GM19035 (cell line): ENCODE results near the gene TAOK3.

ENCODE experiments used
- ATAC-seq: cut with Tn5 transposase; IDR thresholded peaks from one replicate; pipeline ENCODE4 v1.9.1; 2021; ENCODE audit not compliant: unreplicated experiment

The TAOK3 gene

DNA sequence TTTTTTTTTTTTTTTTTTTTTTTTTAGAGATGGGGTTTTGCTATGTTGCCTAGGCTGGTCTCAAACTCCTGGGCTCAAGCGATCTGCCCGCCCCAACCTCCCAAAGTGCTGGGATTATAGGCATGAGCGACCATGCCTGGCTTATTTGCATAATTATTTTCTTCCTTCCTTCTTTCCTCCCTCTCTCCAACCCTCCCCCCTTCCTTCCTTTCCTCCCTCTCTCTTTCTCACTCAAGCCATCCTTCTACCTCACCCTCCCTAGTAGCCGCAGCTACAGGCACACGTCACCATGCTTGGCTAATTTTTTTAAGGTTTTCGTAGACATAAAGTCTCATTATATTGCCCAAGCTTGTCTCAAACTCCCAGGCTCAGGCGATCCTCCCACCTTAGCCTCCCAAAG is 152.9 kb downstream of the TAOK3 start:
- ATAC-seq: no peak

DNA sequence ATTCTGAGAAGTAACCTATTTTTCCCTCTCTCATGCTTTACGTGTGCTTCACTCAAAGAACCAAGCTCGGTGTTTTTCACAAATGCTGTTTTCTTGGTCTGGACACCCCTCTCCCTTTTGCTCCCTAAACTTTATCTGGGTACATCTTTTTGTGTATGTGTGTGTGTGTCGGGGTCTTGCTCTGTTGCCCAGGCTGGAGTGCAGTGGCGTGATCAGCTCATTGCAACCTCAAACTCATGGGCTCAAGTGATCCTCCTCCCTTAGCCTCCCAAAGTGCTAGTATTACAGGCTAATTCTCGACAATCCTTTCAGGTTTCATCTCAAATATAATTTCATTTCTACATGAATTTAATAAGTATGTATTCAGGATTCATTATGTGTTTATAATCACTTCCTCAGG is 153.6 kb downstream of the TAOK3 start:
- no peak for ATAC-seq

DNA sequence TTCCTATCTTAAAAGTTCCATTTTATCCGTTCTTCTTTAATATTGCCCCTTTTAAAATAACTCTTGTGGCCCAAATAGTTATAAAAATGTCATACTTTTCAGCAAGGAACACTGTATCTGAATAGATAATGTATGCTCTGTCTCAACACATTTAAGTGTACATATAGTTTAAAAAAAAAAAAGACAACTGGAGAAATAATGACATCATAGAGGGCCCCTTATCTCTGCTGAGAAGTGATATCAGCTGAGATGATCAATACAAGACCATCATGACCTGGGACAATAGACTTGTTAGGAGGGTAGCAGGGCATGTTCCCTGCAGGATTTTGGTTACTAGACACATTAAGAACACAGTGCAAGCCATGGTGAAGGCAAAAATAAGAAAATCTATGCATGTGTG is 159.3 kb downstream of the TAOK3 start:
- no peak for ATAC-seq

DNA sequence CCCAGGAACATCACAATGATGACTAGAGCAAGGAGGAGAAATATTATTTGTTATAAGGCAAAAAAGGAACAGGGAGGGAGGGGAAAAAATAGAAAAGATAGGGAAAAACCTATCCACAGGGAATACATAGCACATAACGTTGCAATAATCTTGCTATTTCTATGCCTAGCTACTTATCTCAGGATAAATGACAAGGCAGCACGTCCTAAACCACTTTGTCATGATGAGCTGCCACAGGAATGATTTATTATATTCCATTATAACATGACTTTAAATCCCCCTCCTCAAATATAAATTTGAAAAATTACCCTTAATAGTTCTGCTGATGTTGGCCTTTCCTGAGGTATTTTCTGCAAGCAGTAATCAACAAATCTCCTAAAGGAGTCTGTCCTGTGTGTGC is 160.1 kb downstream of the TAOK3 start:
- ATAC-seq: no peak

DNA sequence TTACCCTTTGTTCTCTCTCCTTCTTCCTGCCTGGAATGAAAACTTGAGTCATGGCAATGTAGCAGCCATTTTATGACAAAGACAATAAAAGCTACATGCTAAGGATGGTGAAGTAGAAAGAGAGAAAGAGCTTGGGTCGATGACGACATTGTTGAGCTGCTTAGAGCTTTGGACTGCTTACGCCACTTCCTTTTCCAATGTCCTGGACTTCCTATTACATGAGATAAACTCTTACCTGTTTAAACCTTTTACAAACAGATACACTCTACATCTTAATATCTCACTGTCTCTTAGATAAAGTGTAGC is 166.6 kb downstream of the TAOK3 start:
- ATAC-seq: no peak

DNA sequence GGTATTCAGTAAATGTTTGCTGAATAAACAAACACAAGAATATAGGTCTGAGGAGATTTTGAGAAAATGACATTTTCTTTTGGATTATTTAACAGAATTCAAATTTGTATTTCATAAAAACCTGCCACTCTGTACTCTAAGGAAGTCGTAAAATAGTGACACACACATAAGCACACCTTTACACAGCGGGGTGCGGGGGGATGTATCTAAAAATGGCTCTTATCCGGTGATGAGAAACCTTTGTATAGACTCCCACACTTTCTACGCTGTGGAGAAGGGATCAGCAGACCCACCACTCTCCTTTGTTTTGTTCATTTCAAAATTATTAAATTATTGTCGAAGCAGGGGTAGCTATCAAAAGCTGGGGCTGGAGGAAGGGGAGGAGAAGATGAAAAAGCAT is 178.7 kb downstream of the TAOK3 start:
- ATAC-seq: no peak

DNA sequence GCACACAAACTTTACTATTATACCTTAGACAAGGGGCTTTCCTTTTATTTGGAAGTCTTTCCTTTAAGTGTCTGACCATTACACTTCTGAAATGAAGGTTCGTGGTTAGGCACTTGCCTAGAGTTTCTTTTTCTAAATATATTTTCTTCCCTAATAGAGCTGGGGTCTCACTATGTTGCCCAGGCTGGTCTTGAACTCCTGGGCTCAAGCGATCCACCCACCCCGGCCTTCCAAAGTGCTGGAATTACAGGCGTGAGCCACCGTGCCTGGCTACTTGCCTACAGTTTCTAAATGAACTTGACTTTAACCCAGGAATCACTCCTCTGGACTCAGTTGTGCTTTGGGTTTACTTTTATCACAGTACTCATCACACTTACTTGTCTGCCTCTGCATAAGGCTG is 179.2 kb downstream of the TAOK3 start:
- ATAC-seq: no peak

DNA sequence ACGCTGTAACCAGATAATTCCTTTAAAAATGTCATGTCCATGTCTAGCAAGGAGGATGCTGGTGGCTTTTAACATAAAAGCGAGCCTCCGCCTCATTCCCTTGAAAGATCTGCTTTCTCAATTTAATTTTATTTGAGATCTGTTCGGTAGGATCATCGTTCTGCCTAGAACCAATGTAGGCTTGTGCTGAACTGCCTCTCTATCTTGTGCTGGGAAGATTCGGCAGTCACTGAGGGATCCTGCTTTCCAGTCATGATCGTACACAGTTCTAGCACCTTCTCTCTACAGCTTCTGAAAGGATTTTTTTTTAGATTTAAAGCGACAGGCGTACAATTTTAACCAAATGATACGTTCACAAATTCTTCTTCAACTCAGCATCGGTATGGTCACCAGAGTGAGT is 182.4 kb downstream of the TAOK3 start:
- no peak for ATAC-seq

DNA sequence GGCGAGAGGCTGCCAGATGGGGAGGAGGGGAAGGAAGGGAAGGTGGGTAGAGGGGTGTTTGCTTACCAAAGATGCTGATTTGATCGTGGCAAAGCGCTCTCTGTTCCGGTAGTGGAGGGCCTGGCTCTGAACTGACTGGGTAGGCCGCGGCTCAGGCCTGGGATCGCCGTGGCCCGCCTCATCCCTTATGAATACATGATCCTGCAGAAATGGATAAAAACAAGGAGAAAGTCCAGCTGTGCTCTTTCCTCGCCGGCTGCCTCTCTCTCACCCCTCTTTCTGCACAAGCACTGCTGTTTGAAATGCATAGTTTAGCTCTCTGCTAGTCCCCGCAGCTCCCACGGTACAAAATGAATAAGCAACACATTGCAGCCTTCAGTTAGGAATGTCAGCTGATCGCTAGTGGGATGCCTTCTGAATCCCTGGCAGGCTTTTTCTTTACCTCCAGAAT is 182.9 kb downstream of the TAOK3 start:
- ATAC-seq: no peak

DNA sequence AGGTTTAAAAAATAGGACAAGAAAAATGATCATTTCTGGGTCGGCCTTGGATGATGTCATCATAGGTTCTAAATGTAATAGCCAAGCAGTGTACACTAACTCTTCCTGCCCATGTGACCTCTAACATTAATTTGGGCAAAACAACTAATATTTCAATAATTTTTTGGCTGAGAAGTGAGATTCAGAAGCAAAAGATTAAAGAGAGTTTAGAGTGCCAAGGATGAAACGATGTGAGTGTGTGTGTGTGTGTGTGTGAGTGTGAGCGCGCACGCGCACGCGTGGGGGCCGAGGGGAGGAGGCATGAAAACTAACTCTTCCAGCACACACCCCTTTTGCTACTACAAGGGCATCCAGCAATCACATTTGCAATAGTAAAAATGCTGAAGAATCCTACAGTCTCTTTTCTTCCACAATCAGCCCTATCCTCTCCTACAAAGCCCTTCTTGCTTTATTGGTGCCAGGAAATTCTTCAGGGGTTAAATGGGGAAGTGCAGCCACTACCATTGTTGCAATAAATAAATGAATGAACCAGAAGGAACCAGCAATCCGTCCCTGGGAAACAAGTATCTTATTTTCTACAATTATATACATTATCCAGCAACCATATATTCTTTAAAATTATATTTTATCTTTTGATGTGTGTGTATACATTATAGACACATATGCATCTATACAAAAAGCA is 183.9 kb downstream of the TAOK3 start:
- ATAC-seq: no peak

DNA sequence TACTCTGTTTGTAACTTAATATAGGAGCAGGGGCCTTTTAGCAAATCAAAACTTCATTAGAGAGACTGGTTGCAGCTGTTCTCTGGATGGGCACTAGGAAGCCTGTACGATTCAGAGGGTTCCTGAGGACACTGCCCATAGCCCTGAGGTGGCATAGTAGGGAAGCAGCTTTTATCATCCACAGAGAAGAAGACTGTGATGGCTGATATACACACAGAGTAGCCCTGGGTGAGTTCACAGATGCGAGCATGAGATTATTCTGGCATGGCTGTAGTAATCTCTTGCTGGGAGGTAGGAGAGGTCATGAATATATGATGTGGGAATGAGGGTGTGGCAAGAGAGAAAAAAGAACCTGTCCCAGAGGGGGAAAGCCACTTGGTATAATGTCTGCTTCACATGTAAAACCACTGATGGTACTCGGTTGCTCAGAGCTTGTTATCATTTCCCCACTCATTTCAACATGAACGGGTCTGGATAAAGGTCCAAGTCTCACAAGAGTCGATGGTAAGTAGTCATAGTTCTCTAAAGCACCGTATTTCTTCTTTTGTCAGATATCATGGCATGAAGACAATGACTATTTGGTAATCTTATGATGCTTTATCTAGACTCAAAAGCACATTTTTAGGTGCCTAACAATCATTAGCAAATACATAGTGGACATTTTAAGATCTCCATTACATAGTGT is 184.8 kb downstream of the TAOK3 start:
- no peak for ATAC-seq

DNA sequence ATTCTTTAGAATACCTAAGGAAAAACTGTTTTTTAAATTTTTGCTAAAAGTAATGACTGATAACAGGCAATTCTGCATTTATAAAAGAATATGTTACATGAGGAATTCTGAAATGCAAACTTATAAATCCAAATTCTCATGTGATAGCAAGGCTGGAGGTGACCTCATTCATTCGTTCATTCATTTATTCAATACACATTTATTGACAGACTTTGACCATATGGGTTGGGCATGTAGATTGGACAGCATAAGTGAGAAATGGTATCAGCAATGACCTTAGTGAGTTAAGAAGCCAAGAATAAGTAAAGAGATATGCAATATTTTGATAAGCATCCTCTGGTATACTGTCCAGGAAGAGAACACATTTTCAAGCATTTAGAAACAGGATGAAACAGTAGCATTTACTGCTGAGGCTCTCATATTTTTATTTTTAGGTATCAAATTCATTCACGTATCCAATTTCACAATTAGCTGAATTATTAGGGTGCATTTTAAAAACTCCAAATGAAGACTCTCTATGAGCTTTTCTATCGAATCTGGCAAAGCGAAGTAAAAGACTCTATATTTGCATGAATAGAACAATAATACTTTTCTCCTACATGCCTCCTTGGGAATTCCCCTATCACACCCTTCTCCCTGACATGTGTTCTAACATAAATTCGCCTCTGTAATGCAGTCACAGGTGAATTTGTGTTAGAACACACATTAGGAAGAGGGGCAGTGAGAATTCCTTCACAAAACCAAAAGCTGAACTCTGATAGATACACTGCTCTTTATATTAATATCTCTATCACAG is 186.9 kb downstream of the TAOK3 start:
- no peak for ATAC-seq

DNA sequence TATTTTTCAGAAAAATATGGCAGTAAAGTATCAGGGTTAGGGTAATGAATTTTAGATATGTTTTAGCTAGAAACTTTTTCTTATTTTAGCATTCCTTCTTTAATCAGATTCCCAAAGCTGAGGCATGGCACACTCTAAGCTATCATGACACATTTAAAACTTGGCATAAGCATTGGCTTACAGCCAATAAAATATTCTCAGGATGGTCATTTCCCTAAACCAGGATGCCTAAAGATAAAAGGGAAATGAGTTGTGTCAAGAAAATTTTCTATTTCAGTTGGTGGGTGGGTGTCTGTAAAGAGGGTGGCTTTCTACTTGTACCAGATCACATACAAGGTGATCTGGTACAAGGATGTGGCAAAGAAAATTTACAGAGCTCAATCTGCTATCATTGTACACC is 189.0 kb downstream of the TAOK3 start:
- no peak for ATAC-seq

DNA sequence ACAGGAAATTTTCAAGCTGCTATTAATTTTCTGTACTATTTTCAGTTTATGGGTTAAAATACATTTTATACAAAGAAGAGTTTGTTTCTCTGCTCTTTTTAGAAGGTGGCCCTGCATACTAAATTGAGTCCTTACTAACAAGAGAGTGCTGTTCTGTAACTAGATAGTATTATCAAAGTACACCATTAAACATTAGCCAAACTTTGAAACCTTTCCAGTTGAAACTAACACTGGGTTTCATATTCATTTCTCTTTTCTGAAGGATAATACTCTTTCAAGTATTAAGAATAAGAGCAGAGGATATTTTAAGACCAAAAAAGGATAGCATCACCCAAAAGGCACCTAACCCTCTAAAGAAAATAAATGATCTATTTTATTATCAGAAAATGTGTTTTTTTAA is 189.6 kb downstream of the TAOK3 start:
- ATAC-seq: no peak

DNA sequence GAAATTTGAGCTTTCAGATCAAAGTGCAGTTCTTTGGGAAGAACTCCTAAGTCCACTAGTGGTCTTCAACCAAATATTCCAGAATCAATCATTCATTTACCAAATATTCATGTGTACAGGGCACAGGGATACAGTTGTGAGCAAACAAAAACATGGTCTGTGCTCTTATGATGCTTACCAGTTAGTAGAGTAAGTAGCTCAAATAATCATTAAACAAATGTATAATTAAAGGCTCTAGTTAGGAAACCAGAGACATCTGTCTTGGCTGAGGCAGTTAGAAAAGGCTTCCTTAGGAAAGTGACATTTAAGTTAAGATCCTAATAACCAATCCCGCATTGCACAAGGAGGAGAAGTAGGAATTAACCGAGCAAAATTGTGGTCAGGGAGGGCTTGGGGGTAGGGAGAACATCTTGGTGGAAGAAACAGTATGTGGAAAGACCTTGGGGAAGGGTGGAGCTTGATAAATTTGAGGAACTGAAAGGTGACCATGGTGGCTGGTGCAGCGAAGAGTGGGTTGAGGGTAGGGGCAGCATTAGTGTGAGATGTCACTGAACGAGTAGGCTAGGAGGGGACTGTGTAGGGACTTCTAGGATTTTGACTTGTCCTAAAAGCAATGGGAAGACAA is 196.8 kb downstream of the TAOK3 start:
- ATAC-seq: peak; percentile 58

DNA sequence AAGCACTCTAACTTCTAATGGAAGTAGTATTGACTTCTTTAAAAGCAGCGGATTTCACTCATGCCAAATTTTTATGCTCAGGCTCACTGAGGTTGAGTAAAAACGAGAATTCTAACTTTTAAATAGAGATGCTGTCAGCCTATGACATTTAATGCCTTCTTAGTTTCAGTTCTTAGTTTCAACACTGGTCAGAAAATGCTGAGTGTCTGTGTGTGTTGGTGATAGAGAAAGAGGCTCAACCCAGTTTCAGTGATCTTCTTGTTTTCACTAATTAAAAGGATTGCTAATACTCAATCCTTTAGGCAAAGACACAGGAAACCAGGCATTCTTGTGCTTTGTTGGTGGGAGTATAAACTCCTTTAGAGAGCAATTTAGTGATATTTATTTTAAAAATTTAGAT is 205.8 kb downstream of the TAOK3 start:
- ATAC-seq: peak; percentile 99

DNA sequence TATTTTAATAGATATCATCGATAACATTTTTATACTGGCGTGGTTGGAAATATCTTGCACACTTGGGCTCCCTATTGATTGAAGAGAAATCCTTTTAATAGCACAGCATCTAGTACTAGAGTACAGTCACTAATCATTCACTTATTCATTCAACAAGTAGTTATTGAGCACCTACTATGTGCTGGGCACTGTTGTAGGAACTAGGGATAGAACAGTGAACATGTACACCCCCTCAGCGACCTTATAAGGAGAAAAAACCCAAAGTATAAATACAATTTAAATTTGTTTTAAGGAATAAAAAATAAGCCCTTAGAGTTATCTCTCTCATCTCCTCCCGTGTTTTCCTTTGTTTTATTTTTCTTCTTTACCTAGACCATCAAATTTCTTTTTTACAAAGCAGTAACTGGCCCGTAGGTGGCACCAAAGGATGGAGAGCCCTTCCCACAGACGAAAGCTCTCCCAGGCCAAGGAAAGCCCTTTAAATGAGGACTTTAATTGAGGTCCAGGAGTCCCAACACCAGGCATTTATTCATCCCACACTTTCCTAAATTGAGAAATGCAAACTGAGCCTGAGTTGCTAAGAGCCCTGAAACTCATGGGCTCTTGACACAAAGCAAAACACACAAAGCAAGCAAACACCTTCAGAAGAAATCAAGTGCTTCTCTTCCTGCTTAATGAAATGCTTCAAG is 207.8 kb downstream of the TAOK3 start:
- no peak for ATAC-seq

DNA sequence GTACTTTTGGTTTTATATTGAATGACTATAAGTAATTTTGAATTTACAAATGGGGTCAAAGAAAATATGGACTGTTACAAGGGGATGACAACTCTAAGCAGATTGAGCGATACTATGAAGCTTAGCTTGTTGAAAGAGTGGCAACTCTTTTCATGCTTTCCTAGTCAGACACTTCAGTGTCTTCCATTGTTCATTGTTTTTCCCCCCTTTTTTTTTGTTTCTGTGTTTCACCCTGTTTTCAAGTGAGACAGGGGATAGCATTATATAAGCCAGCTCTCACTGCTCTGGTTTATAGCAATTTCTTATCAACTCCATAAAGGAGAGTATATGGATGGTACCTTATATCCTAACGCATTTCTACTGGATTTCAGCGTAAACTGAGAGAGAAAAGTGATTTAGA is 212.2 kb downstream of the TAOK3 start:
- no peak for ATAC-seq

DNA sequence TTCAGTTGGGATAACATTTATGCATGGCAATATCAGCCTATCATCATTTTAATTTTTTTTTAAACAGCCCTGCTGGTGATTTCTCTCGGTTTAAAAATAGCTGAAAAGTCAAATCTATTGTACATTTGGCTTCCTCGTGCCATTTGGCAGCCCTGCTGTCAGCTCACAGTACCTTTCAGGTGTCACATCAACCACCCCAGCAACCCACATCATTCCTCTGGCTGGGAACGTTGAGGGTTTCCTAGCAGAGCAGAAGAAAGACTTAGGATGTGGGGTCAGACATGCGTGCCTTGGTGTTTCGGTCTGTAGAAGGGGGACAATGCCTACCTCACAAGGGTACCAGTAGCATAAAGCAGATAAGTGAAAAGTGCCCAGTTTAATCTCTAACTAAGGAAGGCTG is 221.0 kb downstream of the TAOK3 start:
- ATAC-seq: no peak

DNA sequence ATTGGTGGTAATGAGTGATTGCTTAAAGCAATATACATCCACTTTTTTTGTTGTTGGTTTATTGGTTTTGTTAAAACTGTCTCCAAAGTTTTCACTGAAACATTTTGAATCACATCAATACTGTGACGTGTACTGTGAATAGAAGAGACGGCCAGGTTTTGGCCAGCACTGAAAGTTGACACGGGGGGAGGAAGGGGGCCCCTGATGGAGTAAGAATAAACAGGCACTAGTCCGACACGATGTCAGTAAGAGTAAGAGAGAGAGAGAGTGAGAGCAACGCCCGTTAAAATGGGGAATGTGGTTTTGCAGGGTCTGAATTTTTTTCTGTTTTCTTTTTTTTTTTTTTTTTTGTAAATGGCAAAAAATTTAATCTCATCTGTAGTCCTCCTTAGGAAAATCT is 222.1 kb downstream of the TAOK3 start:
- no peak for ATAC-seq

DNA sequence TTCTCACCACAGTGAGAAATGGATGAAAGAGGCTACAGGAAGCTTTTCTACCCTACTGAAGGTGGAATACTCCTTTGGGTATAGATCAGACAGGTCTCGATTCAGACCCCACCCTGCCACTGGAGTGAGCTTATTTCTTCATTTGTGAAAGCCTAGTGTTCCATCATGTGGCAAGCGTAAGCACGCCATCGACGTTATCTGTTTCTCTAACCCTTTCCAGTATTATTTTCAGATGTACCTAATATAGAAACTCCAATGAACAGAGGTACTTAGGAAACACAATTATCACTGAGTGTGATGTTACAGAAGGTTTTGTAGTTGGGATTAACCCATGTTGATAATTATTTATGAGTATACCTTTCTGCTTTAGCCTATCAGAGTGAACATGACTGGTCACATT is 224.4 kb downstream of the TAOK3 start:
- ATAC-seq: no peak
